Inferior parietal cortex (tissue), 1 donor: ENCODE data around the gene CFAP58.

Source experiments
- DNase-seq: peaks from one replicate; pipeline ENCODE4 v3.0.0-alpha.2; 2016; ENCODE audit errors: extremely low spot score

CFAP58 gene

GRCh38 chr10:104334965-104335650, 18.5 kb upstream of the CFAP58 start:
- no peak for DNase-seq

- no peak for DNase-seq
Measured at GRCh38 chr10:104336821-104337467, 16.7 kb upstream of the CFAP58 start.

GRCh38 chr10:104337521-104337984, 16.1 kb upstream of the CFAP58 start:
- no peak for DNase-seq

- peak; percentile 53 for DNase-seq
Measured at GRCh38 chr10:104337985-104338735, 15.5 kb upstream of the CFAP58 start, which contains the start of gene ITPRIP. Gene ITPRIP, minus strand, starts transcription at chr10:104338465. Its CDS starts 22,414 bp downstream, at chr10:104316051.

- DNase-seq: no peak
Measured at GRCh38 chr10:104339469-104340110, 14.0 kb upstream of the CFAP58 start.

- no peak for DNase-seq
Measured at GRCh38 chr10:104340111-104340526, 13.5 kb upstream of the CFAP58 start.

GRCh38 chr10:104340641-104341040, 13.0 kb upstream of the CFAP58 start:
- no peak for DNase-seq

- no peak for DNase-seq
Measured at GRCh38 chr10:104342941-104343411, 10.7 kb upstream of the CFAP58 start.

- DNase-seq: no peak
Measured at GRCh38 chr10:104344219-104344618, 9.4 kb upstream of the CFAP58 start.

- DNase-seq: no peak
Measured at GRCh38 chr10:104345515-104345914, 8.1 kb upstream of the CFAP58 start.

- DNase-seq: no peak
Measured at GRCh38 chr10:104345941-104346340, 7.7 kb upstream of the CFAP58 start.

- no peak for DNase-seq
Measured at GRCh38 chr10:104347295-104348045, 6.2 kb upstream of the CFAP58 start.

GRCh38 chr10:104348601-104349000, 5.0 kb upstream of the CFAP58 start:
- no peak for DNase-seq

- peak; percentile 55 for DNase-seq
Measured at GRCh38 chr10:104349623-104350126, 4.0 kb upstream of the CFAP58 start.

- DNase-seq: peak; percentile 87
Measured at GRCh38 chr10:104350127-104350635, 3.5 kb upstream of the CFAP58 start.

GRCh38 chr10:104351061-104351702, 2.5 kb upstream of the CFAP58 start:
- DNase-seq: no peak

- no peak for DNase-seq
Measured at GRCh38 chr10:104351919-104352318, 1.7 kb upstream of the CFAP58 start.

GRCh38 chr10:104359811-104360210, 6.2 kb downstream of the CFAP58 start:
- no peak for DNase-seq

- DNase-seq: no peak
Measured at GRCh38 chr10:104367904-104368303, 14.3 kb downstream of the CFAP58 start.

GRCh38 chr10:104368381-104368780, 14.7 kb downstream of the CFAP58 start:
- DNase-seq: no peak
